Thoracic aorta (tissue), 2 donors: ENCODE results near the gene RAET1G. TPM values are rescaled to one million over a fixed set of nuclear protein-coding genes. Genes with fewer than 3 reads are reported as not detected.
"Not testable (repeated sequence)": the region's sequence is repeated elsewhere in the genome, so short reads cannot be mapped to it uniquely, and the experiment has no call there.

Experiments
- ATAC-seq: fragments of 150-250 bp; one replicate; pipeline ENCODE4 v1.8.0; 2017; ENCODE audit warnings: low read depth; ENCODE audit not compliant: insufficient number of reproducible peaks, low FRiP score
- DNase-seq: peaks from one replicate; pipeline ENCODE4 v3.0.0-alpha.2; 2020; ENCODE audit warnings: low spot score
- H3K27ac ChIP-seq, 2 donors: fragments of 200-600 bp; sonication (generic); 1 replicate in 1 of 2; 2 replicates in 1 of 2; pipeline ENCODE4 v1.5.1; 2016; ENCODE audit warnings: mild to moderate bottlenecking in 2 of 2, moderate library complexity in 2 of 2
- H3K27me3 ChIP-seq: fragments of 200-600 bp; sonication (generic); replicated peaks from 2 replicates; pipeline ENCODE4 v1.6.0; 2016; ENCODE audit warnings: mild to moderate bottlenecking; ENCODE audit not compliant: insufficient read depth
- H3K36me3 ChIP-seq: fragments of 200-600 bp; sonication (generic); one replicate; pipeline ENCODE4 v1.5.1; 2016
- H3K4me1 ChIP-seq, 2 donors: fragments of 200-600 bp; sonication (generic); 1 replicate in 1 of 2; 2 replicates in 1 of 2; pipeline versions ENCODE4 v1.5.1 to v1.6.0; 2016; ENCODE audit warnings: low read depth in 2 of 2, mild to moderate bottlenecking in 1 of 2; ENCODE audit not compliant: control insufficient read depth in 1 of 2
- H3K4me3 ChIP-seq: fragments of 200-600 bp; sonication (generic); 2 replicates; pipeline ENCODE4 v1.5.1; 2016; ENCODE audit warnings: mild to moderate bottlenecking
- H3K9me3 ChIP-seq: fragments of 200-600 bp; sonication (generic); 2 replicates; pipeline ENCODE4 v1.5.1; 2016
- CTCF ChIP-seq: fragments of 200-600 bp; sonication (generic); IDR thresholded peaks from one replicate; pipeline ENCODE4 v1.5.1; 2019; ENCODE audit warnings: antibody characterized with exemption
- total RNA-seq, 2 donors: library from RNA; depleted of rRNA; stranded (reverse); fragments of >200 nt; gene quantifications; one replicate each; pipeline versions ENCODE4 v1.1.0 to v1.2.3, GENCODE V29; 2016

Gene RAET1G
- total RNA-seq, 2 donors from 2014 or later: not detected

- H3K36me3 ChIP-seq: no peaks in the 10 kb centered on the region
- TF ChIP-seq CTCF: no peak
- ATAC-seq: no peak
Observed at GRCh38 chr6:149921361-149921760, 1.6 kb downstream of the RAET1G start.

DNA sequence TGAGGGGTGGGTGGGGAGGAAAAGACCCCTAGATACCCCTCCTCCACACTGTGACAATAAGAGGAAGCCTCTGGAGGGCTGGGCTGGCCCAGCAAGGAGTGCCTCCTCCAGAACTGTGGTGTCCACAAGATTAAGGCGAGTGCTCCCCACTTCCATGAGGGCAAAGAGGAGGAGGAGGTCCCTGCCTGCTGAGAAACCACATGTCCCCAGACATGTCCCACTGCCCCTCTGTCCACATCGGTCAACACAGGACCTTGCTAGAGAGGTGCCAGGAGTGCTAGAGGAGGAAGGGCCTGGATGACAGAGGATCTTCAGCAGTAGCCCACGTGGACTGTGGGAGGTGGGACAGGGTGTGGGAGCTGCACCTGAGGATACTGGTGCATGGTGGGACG lies 3.1 kb downstream of the RAET1G start:
- no peaks in the 10 kb centered on the region for H3K36me3 ChIP-seq
- no peak overlapping the region for H3K4me3 ChIP-seq
- no peaks in the 10 kb centered on the region for H3K9me3 ChIP-seq
- H3K27me3 ChIP-seq: no peaks in the 10 kb centered on the region
- H3K4me1 ChIP-seq: peaks cover 4 to 11% of the 10 kb centered on the region in 2 donors
- no peak for TF ChIP-seq CTCF
- no peak overlapping the region for H3K27ac ChIP-seq
- DNase-seq (no peak), ATAC-seq (no peak)

More at GRCh38 chr6:149921361-149921760, 1.6 kb downstream of the RAET1G start:
- Histone ChIP-seq H3K27ac (no peak overlapping the region), H3K4me1 (peaks cover 4 to 12% of the 10 kb centered on the region in 2 donors), H3K4me3 (no peak overlapping the region), H3K27me3 (no peaks in the 10 kb centered on the region), H3K9me3 (no peaks in the 10 kb centered on the region)
- DNase-seq: no peak

- H3K9me3 ChIP-seq, H3K27me3 ChIP-seq, DNase-seq, H3K4me3 ChIP-seq, H3K27ac ChIP-seq, ATAC-seq, H3K36me3 ChIP-seq: not testable (repeated sequence)
- peaks cover 4 to 11% of the 10 kb centered on the region in 2 donors for H3K4me1 ChIP-seq
Observed at GRCh38 chr6:149919126-149919833, 3.6 kb downstream of the RAET1G start.

- no peak for DNase-seq
- ATAC-seq: no peak
- Histone ChIP-seq H3K27ac (no peak overlapping the region), H3K4me1 (peaks cover 4 to 6% of the 10 kb centered on the region in 2 donors), H3K9me3 (no peaks in the 10 kb centered on the region), H3K36me3 (no peaks in the 10 kb centered on the region), H3K4me3 (no peak overlapping the region), H3K27me3 (no peaks in the 10 kb centered on the region)
- no peak for TF ChIP-seq CTCF
Observed at GRCh38 chr6:149918151-149918905, 4.6 kb downstream of the RAET1G start.

DNA sequence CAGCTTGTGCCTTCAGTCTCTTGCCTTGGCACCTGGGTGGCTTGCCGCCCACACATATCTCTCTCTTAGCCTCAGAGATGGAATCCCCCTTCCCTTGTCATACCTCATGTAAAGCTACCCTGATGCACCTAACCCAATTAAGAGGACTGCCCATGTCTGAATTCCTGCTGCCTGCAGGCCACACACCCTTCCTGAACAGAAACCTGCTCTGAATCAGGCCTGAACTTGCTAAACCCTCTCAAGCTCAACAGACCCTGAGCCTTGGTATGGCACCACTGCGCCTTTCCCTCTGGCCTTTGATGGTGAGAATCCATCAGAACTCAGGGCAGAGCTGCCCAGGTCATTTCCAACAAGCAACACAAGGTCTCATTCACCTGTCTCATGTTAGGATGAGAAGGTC lies 5.2 kb downstream of the RAET1G start:
- no peak overlapping the region for H3K27ac ChIP-seq
- DNase-seq (no peak), ATAC-seq (no peak)
- no peaks in the 10 kb centered on the region for H3K27me3 ChIP-seq
- no peaks in the 10 kb centered on the region for H3K36me3 ChIP-seq
- no peaks in the 10 kb centered on the region for H3K9me3 ChIP-seq
- peaks cover 3% of the 10 kb centered on the region in 2 donors for H3K4me1 ChIP-seq
- TF ChIP-seq CTCF: no peak
- H3K4me3 ChIP-seq: no peak overlapping the region
